Activated T-cell treated with anti-CD3 and anti-CD28 coated beads, Interleukin-2, amount 50 U/mL, for 48 hours (primary cell): ENCODE data around the gene RBM43.

Experiments used
- DNase-seq, 2 experiments: peaks; one replicate each; pipeline ENCODE4 v3.0.0-alpha.2; 2020

RBM43 gene

GRCh38 chr2:151206446-151206968 lies 55.2 kb downstream of the RBM43 start:
- no peak for DNase-seq

GRCh38 chr2:151205571-151205970 lies 56.1 kb downstream of the RBM43 start:
- DNase-seq, result no peak

- DNase-seq, result no peak
These were observed 56.9 kb downstream of the RBM43 start for GRCh38 chr2:151204756-151205155.

- no peak for DNase-seq
These were observed 60.8 kb downstream of the RBM43 start for GRCh38 chr2:151200844-151201243.

- no peak for DNase-seq
These were observed 61.4 kb downstream of the RBM43 start for GRCh38 chr2:151200277-151200676.

- no peak for DNase-seq
These were observed 63.0 kb downstream of the RBM43 start for GRCh38 chr2:151198645-151199044.
